Vagina (tissue), 2 donors: ENCODE measurements around the gene SHANK1. TPM values are rescaled to one million over a fixed set of nuclear protein-coding genes. Genes with fewer than 3 reads are reported as not detected.

Source experiments
- DNase-seq, 2 donors: peaks; one replicate each; pipeline ENCODE4 v3.0.0-alpha.2; 2017; ENCODE audit errors: extremely low spot score in 2 of 2
- H3K27ac ChIP-seq: fragments of 200-600 bp; sonication (generic); one replicate; pipeline ENCODE4 v1.5.1; 2019
- H3K27me3 ChIP-seq: fragments of 200-600 bp; sonication (generic); one replicate; pipeline ENCODE4 v1.5.1; 2019
- H3K36me3 ChIP-seq, 2 donors: fragments of 200-600 bp; sonication (generic); one replicate each; pipeline ENCODE4 v1.5.1; 2017 to 2019
- H3K4me1 ChIP-seq: fragments of 200-600 bp; sonication (generic); one replicate; pipeline ENCODE4 v1.5.1; 2019
- H3K4me3 ChIP-seq, 2 donors: fragments of 200-600 bp; sonication (generic); 1 replicate in 1 of 2; 2 replicates in 1 of 2; pipeline ENCODE4 v1.5.1; 2016 to 2019
- H3K9me3 ChIP-seq: fragments of 200-600 bp; sonication (generic); one replicate; pipeline ENCODE4 v1.5.1; 2019
- POLR2A ChIP-seq, 2 donors: fragments of 450-650 bp; IDR thresholded peaks; one replicate each; pipeline ENCODE4 v1.6.1; 2017; ENCODE audit warnings: antibody characterized with exemption in 2 of 2, mild to moderate bottlenecking in 2 of 2, moderate library complexity in 2 of 2
- POLR2AphosphoS5 ChIP-seq, 2 donors: sonication (generic); formaldehyde crosslinking; IDR thresholded peaks; one replicate each; pipeline ENCODE4 v1.9.0; 2017; ENCODE audit warnings: antibody characterized with exemption in 2 of 2, mild to moderate bottlenecking in 2 of 2, low read depth in 1 of 2; ENCODE audit not compliant: insufficient read depth in 1 of 2
- intact Hi-C: fragments of 100-400 bp; cut with DNase I; formaldehyde crosslinking; loops from one replicate; pipeline ENCODE4 v1.15.1; 2023
- total RNA-seq: library from RNA; depleted of rRNA; stranded (reverse); fragments of >200 nt; gene quantifications from one replicate; pipeline ENCODE4 v1.2.3, GENCODE V29; 2016
- TF ChIP-seq, protein P1 (sequence below), 3 experiments: fragments of 450-650 bp in 2 of 3; fragments of 200-600 bp in 1 of 3; sonication (generic) in 1 of 3; IDR thresholded peaks; one replicate each; pipeline ENCODE4 v1.5.1; 2017 to 2019; ENCODE audit warnings: antibody characterized with exemption in 3 of 3, mild to moderate bottlenecking in 2 of 3, moderate library complexity in 2 of 3

Gene SHANK1
- total RNA-seq, 1 donor from 2014 or later, result 0.98 TPM

DNA sequence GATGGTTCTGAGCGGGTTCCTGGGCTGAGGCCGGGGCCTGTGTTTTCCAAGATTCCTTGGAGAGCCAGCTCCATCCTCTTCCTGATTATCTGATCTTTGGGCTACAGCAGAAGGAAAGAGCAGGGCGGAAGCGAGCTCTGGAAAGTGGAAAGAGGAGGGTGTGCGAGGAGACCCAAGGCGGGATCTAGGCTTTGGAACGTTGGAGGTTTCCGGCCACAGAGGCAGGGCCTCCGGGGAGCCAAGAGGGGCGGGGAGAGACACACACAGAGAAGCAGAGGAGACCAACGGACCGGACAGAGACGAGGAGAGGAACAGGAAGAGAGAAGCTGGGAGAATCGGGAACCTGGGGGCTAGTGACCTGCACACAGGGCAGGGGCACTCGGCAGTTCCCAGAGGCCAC, 3.5 kb upstream of the SHANK1 start, which contains the start of gene CLEC11A:
TSS of gene CLEC11A (plus strand) at position 296 of the 400 bp plus-strand sequence. CDS start 162 bp downstream, outside the sequence.
- TF ChIP-seq, protein P1, sequence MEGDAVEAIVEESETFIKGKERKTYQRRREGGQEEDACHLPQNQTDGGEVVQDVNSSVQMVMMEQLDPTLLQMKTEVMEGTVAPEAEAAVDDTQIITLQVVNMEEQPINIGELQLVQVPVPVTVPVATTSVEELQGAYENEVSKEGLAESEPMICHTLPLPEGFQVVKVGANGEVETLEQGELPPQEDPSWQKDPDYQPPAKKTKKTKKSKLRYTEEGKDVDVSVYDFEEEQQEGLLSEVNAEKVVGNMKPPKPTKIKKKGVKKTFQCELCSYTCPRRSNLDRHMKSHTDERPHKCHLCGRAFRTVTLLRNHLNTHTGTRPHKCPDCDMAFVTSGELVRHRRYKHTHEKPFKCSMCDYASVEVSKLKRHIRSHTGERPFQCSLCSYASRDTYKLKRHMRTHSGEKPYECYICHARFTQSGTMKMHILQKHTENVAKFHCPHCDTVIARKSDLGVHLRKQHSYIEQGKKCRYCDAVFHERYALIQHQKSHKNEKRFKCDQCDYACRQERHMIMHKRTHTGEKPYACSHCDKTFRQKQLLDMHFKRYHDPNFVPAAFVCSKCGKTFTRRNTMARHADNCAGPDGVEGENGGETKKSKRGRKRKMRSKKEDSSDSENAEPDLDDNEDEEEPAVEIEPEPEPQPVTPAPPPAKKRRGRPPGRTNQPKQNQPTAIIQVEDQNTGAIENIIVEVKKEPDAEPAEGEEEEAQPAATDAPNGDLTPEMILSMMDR (IDR thresholded peaks at IDR 0.05), result no peak
- TF ChIP-seq POLR2AphosphoS5 (IDR thresholded peaks at IDR 0.05; ENCODE audit: insufficient read depth in 1 of 2, low read depth in 1 of 2) (peak in 1 of 2 donors; percentile 51), POLR2A (IDR thresholded peaks at IDR 0.05) (peak in 1 of 2 donors; percentile 6)
- no peaks in the 10 kb centered on the region for H3K27me3 ChIP-seq
- H3K27ac ChIP-seq, result peak within 1 kb of the TSS; percentile 75
- H3K4me3 ChIP-seq, result peak within 1 kb of the TSS; percentile 72 to 78
- peaks cover 52% of the 10 kb centered on the region for H3K4me1 ChIP-seq
- H3K36me3 ChIP-seq, result no peaks in the 10 kb centered on the region
- DNase-seq, result no peak
- no peaks in the 10 kb centered on the region for H3K9me3 ChIP-seq
- intact Hi-C loops, result no loop called here

DNA sequence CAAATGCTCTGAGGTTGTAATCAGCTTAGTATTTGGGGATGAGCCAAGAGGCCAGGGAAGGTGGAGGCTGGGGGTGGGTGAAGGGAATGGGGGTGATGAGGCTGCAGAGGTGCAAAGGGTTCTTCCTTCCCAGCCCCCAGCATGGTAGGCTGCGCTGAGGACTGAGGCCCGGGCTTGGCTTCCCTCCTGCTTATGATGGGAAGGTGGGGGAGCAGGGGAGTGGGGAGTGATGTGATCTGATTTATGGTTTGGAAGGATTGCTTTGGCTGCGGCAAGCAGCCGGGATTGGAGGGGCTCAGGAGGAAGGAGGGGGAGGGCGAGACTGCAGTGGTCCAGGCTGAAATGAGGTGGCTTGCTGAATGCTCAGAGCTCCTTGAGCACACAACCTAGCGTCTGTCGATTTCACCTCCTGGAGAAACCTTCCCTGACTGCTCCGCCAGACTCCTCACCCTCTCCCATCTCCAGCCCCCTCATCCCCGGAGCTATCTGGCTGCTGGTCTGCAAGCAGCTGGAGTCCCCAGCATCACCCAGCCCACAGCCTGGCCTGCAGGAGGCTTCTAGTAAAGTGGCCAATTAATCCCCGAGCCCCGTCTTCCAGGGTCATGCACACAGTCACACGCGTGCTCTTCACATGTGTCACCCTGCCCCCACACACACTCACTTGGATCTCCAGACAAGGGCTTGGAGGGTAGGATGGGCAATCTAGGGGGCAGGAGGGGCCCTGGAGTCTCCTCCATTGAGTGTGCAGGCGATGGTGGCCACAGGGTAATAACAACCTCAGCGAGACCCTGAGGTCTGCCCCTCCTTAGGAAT, 2.8 kb upstream of the SHANK1 start:
- no peaks in the 10 kb centered on the region for H3K27me3 ChIP-seq
- TF ChIP-seq POLR2A (IDR thresholded peaks at IDR 0.05), result no peak
- TF ChIP-seq, protein P1 (IDR thresholded peaks at IDR 0.05), result no peak
- TF ChIP-seq POLR2AphosphoS5 (IDR thresholded peaks at IDR 0.05; ENCODE audit: insufficient read depth in 1 of 2, low read depth in 1 of 2), result no peak

DNA sequence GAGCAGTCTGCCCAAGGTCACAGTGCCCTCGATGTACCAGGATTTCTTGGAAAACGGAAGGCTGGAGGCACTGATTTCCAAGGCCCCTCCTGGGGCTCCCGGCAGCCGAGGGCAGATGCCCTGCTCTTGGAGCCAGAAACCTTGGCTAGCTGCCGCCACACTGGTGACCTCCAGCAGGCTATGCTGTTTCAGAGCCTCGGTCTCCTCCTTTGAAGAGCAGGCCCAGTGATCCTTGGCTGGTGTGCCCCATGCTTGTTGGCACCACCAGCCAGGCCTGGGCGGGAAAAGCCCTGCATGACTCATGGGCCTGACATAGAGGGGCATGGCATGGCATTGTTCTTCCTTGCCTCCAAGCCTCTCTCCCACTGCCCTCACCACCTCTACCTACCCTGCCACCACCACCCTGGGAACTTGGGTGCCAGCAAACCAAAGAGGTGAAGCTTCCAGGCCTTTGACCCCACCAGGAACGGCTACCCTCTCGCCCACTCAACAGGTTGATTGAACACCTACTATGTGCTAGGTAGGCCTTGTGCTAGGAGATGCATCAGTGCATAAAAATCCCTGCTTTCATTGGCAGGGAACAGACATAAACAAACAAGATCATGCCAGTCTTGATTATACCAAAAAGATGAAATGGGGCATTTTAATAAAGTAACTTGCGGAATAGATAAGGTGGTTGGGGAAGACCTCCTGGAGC, 2.0 kb upstream of the SHANK1 start:
- TF ChIP-seq, protein P1 (IDR thresholded peaks at IDR 0.05), result no peak
- TF ChIP-seq POLR2AphosphoS5 (IDR thresholded peaks at IDR 0.05; ENCODE audit: insufficient read depth in 1 of 2, low read depth in 1 of 2) (no peak), POLR2A (IDR thresholded peaks at IDR 0.05) (no peak)
- no peaks in the 10 kb centered on the region for H3K9me3 ChIP-seq
- no peak overlapping the region for H3K4me3 ChIP-seq
- H3K36me3 ChIP-seq, result no peaks in the 10 kb centered on the region
- no peak for DNase-seq
- intact Hi-C loops, result no loop called here
- no peaks in the 10 kb centered on the region for H3K27me3 ChIP-seq
- H3K4me1 ChIP-seq, result peaks cover 53% of the 10 kb centered on the region
- no peak overlapping the region for H3K27ac ChIP-seq

More for the DNA sequence above, 2.8 kb upstream of the SHANK1 start:
- H3K4me3 ChIP-seq, result peak overlapping the region; percentile 72 to 78
- intact Hi-C loops, result no loop called here
- peaks cover 53% of the 10 kb centered on the region for H3K4me1 ChIP-seq
- DNase-seq, result no peak
- peak overlapping the region; percentile 75 for H3K27ac ChIP-seq
- H3K9me3 ChIP-seq, result no peaks in the 10 kb centered on the region
- no peaks in the 10 kb centered on the region for H3K36me3 ChIP-seq

DNA sequence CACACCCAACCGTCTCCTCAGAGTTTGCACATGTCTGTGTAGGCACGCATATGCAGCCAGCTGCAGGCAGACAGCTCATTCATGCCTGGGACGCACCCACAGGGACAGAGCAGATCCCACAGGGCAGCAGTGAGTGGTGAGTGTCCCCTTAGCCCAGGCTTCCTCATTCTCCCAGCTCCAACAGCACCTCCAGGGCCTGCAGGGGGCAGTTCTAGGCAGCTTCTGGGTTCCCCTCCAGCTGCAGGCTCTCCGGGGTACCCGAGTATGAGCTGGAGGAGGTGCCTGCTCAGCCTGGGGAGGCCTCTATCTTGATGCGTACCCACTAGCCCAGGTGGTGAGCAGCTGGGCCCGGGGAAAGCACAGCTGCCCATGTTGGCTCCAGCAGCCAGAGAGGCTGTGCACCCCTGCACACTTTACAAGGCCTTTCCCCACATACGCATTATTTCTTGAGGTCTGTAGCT, 1.3 kb upstream of the SHANK1 start:
- H3K4me1 ChIP-seq, result peaks cover 49% of the 10 kb centered on the region
- intact Hi-C loops, result no loop called here

More for the DNA sequence above, 1.3 kb upstream of the SHANK1 start:
- no peak for DNase-seq
- H3K27ac ChIP-seq, result no peak overlapping the region
- H3K36me3 ChIP-seq, result no peaks in the 10 kb centered on the region
- H3K9me3 ChIP-seq, result no peaks in the 10 kb centered on the region
- H3K4me3 ChIP-seq, result no peak overlapping the region
- TF ChIP-seq, protein P1 (IDR thresholded peaks at IDR 0.05), result no peak
- TF ChIP-seq POLR2AphosphoS5 (IDR thresholded peaks at IDR 0.05; ENCODE audit: insufficient read depth in 1 of 2, low read depth in 1 of 2) (no peak), POLR2A (IDR thresholded peaks at IDR 0.05) (no peak)
- no peaks in the 10 kb centered on the region for H3K27me3 ChIP-seq
